SK-N-SH (cell line): ENCODE data around the gene SOCS4. TPM values are rescaled to one million over a fixed set of nuclear protein-coding genes. Genes with fewer than 3 reads are reported as not detected.
A peak's percentile ranks its signal among the peaks of the same experiment; 100 is the strongest.

Source experiments
- CTCF ChIA-PET: fragments of 300-600, 350-600 bp; formaldehyde crosslinking; extraction: SDS; loops from one replicate; lab custom pipeline; 2021; lab: Yijun Ruan, JAX
- POLR2A ChIA-PET: fragments of 350-600 bp; sonication (Branson Sonifier 250); formaldehyde crosslinking; extraction: SDS; loops from one replicate; lab custom pipeline; 2020; ENCODE audit warnings: antibody characterized with exemption, inconsistent platforms; lab: Yijun Ruan, JAX
- DNase-seq: peaks from one replicate; pipeline ENCODE4 v3.0.0; 2012
- H2AFZ ChIP-seq: fragments of 200-600 bp; sonication (generic); 2 replicates; pipeline ENCODE4 v1.8.1; 2016; ENCODE audit warnings: antibody characterized with exemption, mild to moderate bottlenecking, low read depth
- H3F3A ChIP-seq: fragments of 200-600 bp; sonication (generic); replicated peaks from 2 replicates; pipeline ENCODE3; 2016; ENCODE audit warnings: antibody characterized with exemption, mild to moderate bottlenecking; ENCODE audit not compliant: insufficient read depth
- H3K27ac ChIP-seq, 2 experiments: fragments of 200-500 bp in 1 of 2; fragments of 200-600 bp in 1 of 2; sonication (Bioruptor generic) in 1 of 2; sonication (generic), shearing (Covaris generic) in 1 of 2; 2 replicates each; pipeline versions ENCODE4 v1.5.1 to v1.6.1; 2014 to 2016; ENCODE audit warnings: low read depth in 2 of 2, inconsistent platforms in 1 of 2, low read length in 1 of 2, mild to moderate bottlenecking in 1 of 2, mixed read lengths in 1 of 2
- H3K27me3 ChIP-seq: fragments of 200-600 bp; sonication (generic), shearing (Covaris generic); 2 replicates; pipeline ENCODE4 v1.6.1; 2016; ENCODE audit warnings: mixed run types; ENCODE audit not compliant: insufficient read depth
- H3K36me3 ChIP-seq, 2 experiments: fragments of 200-500 bp in 1 of 2; fragments of 200-600 bp in 1 of 2; sonication (Bioruptor generic) in 1 of 2; sonication (generic) in 1 of 2; replicated peaks in 1 of 2; 2 replicates each; pipeline versions ENCODE3 to v1.5.1; 2014 to 2016; ENCODE audit warnings: low read length in 1 of 2, mild to moderate bottlenecking in 1 of 2; ENCODE audit not compliant: insufficient read depth in 2 of 2, control insufficient read depth in 1 of 2
- H3K4me1 ChIP-seq, 2 experiments: fragments of 200-500 bp in 1 of 2; fragments of 200-600 bp in 1 of 2; sonication (Bioruptor generic) in 1 of 2; sonication (generic), shearing (Covaris generic) in 1 of 2; 2 replicates each; pipeline versions ENCODE4 v1.5.1 to v1.6.1; 2014 to 2016; ENCODE audit warnings: low read depth in 1 of 2, low read length in 1 of 2, mixed run types in 1 of 2; ENCODE audit not compliant: insufficient read depth in 2 of 2, control insufficient read depth in 1 of 2
- H3K4me2 ChIP-seq: fragments of 200-600 bp; sonication (generic), shearing (Covaris generic); 2 replicates; pipeline ENCODE4 v1.6.1; 2017; ENCODE audit warnings: mixed run types
- H3K4me3 ChIP-seq, 2 experiments: fragments of 200-500 bp in 1 of 2; fragments of 200-600 bp in 1 of 2; sonication (Bioruptor generic) in 1 of 2; sonication (generic), shearing (Covaris generic) in 1 of 2; 2 replicates each; pipeline versions ENCODE4 v1.5.1 to v1.8.1; 2014 to 2016; ENCODE audit warnings: low read depth in 2 of 2, inconsistent platforms in 1 of 2, low read length in 1 of 2, mild to moderate bottlenecking in 1 of 2, mixed read lengths in 1 of 2, moderate library complexity in 1 of 2
- H3K79me2 ChIP-seq: fragments of 200-600 bp; sonication (generic); 2 replicates; pipeline ENCODE4 v1.8.1; 2017; ENCODE audit warnings: mild to moderate bottlenecking; ENCODE audit not compliant: insufficient read depth
- H3K9ac ChIP-seq: fragments of 200-600 bp; sonication (generic); 2 replicates; pipeline ENCODE4 v1.6.1; 2017; ENCODE audit warnings: mixed run types
- H3K9me2 ChIP-seq: fragments of 200-600 bp; sonication (generic); 2 replicates; pipeline ENCODE4 v1.6.1; 2017; ENCODE audit warnings: mixed run types
- H3K9me3 ChIP-seq: fragments of 200-600 bp; sonication (generic); 2 replicates; pipeline ENCODE4 v1.6.1; 2017; ENCODE audit warnings: mixed run types, mild to moderate bottlenecking, moderate library complexity
- H4K20me1 ChIP-seq: fragments of 200-600 bp; sonication (generic); 2 replicates; pipeline ENCODE4 v1.6.1; 2017; ENCODE audit warnings: mild to moderate bottlenecking, mixed run types; ENCODE audit not compliant: insufficient read depth
- CTCF ChIP-seq: fragments of 200-600 bp; sonication (generic); IDR thresholded peaks from 2 replicates; pipeline ENCODE4 v1.6.1; 2017; ENCODE audit warnings: antibody characterized with exemption, mild to moderate bottlenecking, moderate library complexity
- GABPA ChIP-seq: IDR thresholded peaks from 2 replicates; pipeline ENCODE4 v1.4.0; 2012; ENCODE audit warnings: low read depth, mild to moderate bottlenecking
- GATA2 ChIP-seq: sonication (generic); formaldehyde crosslinking; IDR thresholded peaks from 2 replicates; pipeline ENCODE4 v1.5.0; 2020; ENCODE audit warnings: mild to moderate bottlenecking, missing genetic modification reagents
- IRF3 ChIP-seq: fragments of 150-350 bp; IDR thresholded peaks from 2 replicates; pipeline ENCODE4 v1.6.1; 2016; ENCODE audit warnings: mild to moderate bottlenecking, low read depth, low read length
- MAX ChIP-seq: IDR thresholded peaks from 2 replicates; pipeline ENCODE4 v1.4.0; 2012; ENCODE audit warnings: low read depth
- NRF1 ChIP-seq: IDR thresholded peaks from 2 replicates; pipeline ENCODE4 v1.6.1; 2012; ENCODE audit warnings: low read depth, mild to moderate bottlenecking, low read length
- REST ChIP-seq: IDR thresholded peaks from 2 replicates; pipeline ENCODE4 v1.6.1; 2012; ENCODE audit warnings: mild to moderate bottlenecking, low read depth, low read length, moderate library complexity
- RFX5 ChIP-seq: IDR thresholded peaks from 2 replicates; pipeline ENCODE4 v1.6.1; 2012; ENCODE audit warnings: mild to moderate bottlenecking, improper control_type of control experiment, low read length
- TEAD4 ChIP-seq: IDR thresholded peaks from 2 replicates; pipeline ENCODE4 v1.4.0; 2012; ENCODE audit warnings: mild to moderate bottlenecking, borderline replicate concordance; ENCODE audit not compliant: insufficient read depth
- WGBS: methylation state at CpG from one replicate; pipeline ENCODE4 v1.1.6; 2017; ENCODE audit warnings: low lambda C conversion rate; 5-methylcytosine and 5-hydroxymethylcytosine counted together
- polyA plus RNA-seq, 3 experiments: library from polyadenylated mRNA; depleted of rRNA; stranded (reverse); fragments of >200 nt; gene quantifications; 2 replicates each; pipeline ENCODE4 v1.2.3, GENCODE V29; 2012

SOCS4 gene
- polyA plus RNA-seq, 1 of the 3 experiments (the other 2 are of a cell fraction): 2.2 TPM

- peak; percentile 58; the same call in 1 of the 2 replicates for TF ChIP-seq REST
- no peak for TF ChIP-seq IRF3
- TF ChIP-seq GABPA: peak; percentile 82
- peak; percentile 87 for TF ChIP-seq MAX
- TF ChIP-seq NRF1: peak; percentile 40
- no peak for TF ChIP-seq GATA2 (CRISPR knock-in tag)
Measured at GRCh38 chr14:55051423-55052268, 24.6 kb downstream of the SOCS4 start, which contains the start of gene MAPK1IP1L (continued).

GRCh38 chr14:55052269-55052930, 25.4 kb downstream of the SOCS4 start:
- whole genome bisulfite sequencing: under 1% methylated on average over 14 of the region's 14 CpGs
- no peak for DNase-seq
- Histone ChIP-seq H3K4me3 (peak overlapping the region; percentile 93 to 98), H2AFZ (no peak overlapping the region), H3K9me2 (no peaks in the 10 kb centered on the region), H3K79me2 (peaks cover 55% of the 10 kb centered on the region), H3K4me2 (peak overlapping the region; percentile 89), H3K4me1 (peaks cover 7 to 19% of the 10 kb centered on the region in 2 experiments; a peak in 3 of 4 replicates), H3K36me3 (peaks cover 18 to 41% of the 10 kb centered on the region in 2 experiments), H4K20me1 (peaks cover 40% of the 10 kb centered on the region), H3K9ac (peak overlapping the region; percentile 100), H3K27me3 (no peaks in the 10 kb centered on the region), H3F3A (peaks cover 24% of the 10 kb centered on the region), H3K27ac (peak overlapping the region; percentile 98 to 100), H3K9me3 (no peaks in the 10 kb centered on the region)
- TF ChIP-seq RFX5: no peak
- no peak for TF ChIP-seq MAX
- no peak for TF ChIP-seq CTCF
- 0 out of 2 replicates have a peak, but pooled peaks have one; percentile 11 for TF ChIP-seq TEAD4
- ChIA-PET CTCF (interaction anchor here (0.7 to 3.4 kb wide), 20 partner anchors 9 to 488 kb away, joined by 3 to 40 read pairs (median 6); partner anchors contain the start of genes DLGAP5, SOCS4 and WDHD1), POLR2A (interaction anchor here (0.9 to 1.9 kb wide), 6 partner anchors 10 to 234 kb away, joined by 3 to 32 read pairs (median 3); partner anchors contain the start of genes SOCS4 and WDHD1)
